ENCODE measurements around the gene HDHD5. TPM values are rescaled to one million over a fixed set of nuclear protein-coding genes. Genes with fewer than 3 reads are reported as not detected.

The HDHD5 gene
- total RNA-seq, 1 experiment from 2014 or later: 68.4 TPM

- H4K8ac ChIP-seq (replicated peaks; ENCODE audit: insufficient read length, low read depth, low read length): no peak overlapping the region
- H2AK5ac ChIP-seq (ENCODE audit: insufficient read length, low read length): no peak overlapping the region
- no peak overlapping the region for H3K4ac ChIP-seq (ENCODE audit: low read depth, low read length)
- peaks cover 0 to 8% of the 10 kb centered on the region in 2 experiments; a peak in 3 of 4 replicates for H3K4me1 Mint-ChIP-seq
- H3K27me3 Mint-ChIP-seq (ENCODE audit: low read depth): no peaks in the 10 kb centered on the region
- H3K9ac ChIP-seq (ENCODE audit: extremely low read depth, insufficient read length, low read length): no peak overlapping the region
- H3K4me2 ChIP-seq (ENCODE audit: insufficient read depth, insufficient read length, low read length): no peak overlapping the region
- H3K27me3 ChIP-seq (ENCODE audit: insufficient read depth, low read length): no peaks in the 10 kb centered on the region
- peaks cover 2 to 12% (median 6%) of the 10 kb centered on the region in 3 experiments; a peak in 4 of 7 replicates for H3K36me3 Mint-ChIP-seq (ENCODE audit: insufficient read depth in 1 of 3, low read depth in 3 of 3)
- no peak overlapping the region for H2BK12ac ChIP-seq (ENCODE audit: insufficient read length, low read depth, low read length)
- H2AFZ ChIP-seq (ENCODE audit: low read length): no peak overlapping the region
- no peaks in the 10 kb centered on the region for H3K79me2 ChIP-seq (ENCODE audit: insufficient read depth, low read length)
- H4K91ac ChIP-seq (ENCODE audit: insufficient read length, low read depth, low read length): no peak overlapping the region
- no peak overlapping the region for H3T11ph ChIP-seq (ENCODE audit: low read length)
- H3K23ac ChIP-seq (ENCODE audit: insufficient read length, low read depth, low read length): no peak overlapping the region
- H3K56ac ChIP-seq (ENCODE audit: insufficient read length, low read depth, low read length): no peak overlapping the region
- no peak overlapping the region for H2BK120ac ChIP-seq (ENCODE audit: low read depth, low read length, poor library complexity, severe bottlenecking)
- no peak overlapping the region for H3K27ac ChIP-seq (ENCODE audit: insufficient read length, low read depth, low read length)
- H4K5ac ChIP-seq (ENCODE audit: insufficient read length, low read depth, low read length): no peak overlapping the region
- no peaks in the 10 kb centered on the region; a peak in 1 of 5 replicates for H3K9me3 Mint-ChIP-seq
- no peaks in the 10 kb centered on the region for H3K23me2 ChIP-seq (ENCODE audit: insufficient read length, low read depth, low read length, poor library complexity, severe bottlenecking)
- no peak overlapping the region for H2BK15ac ChIP-seq (ENCODE audit: low read depth, low read length)
- H3K14ac ChIP-seq (ENCODE audit: insufficient read depth, low read length): no peak overlapping the region; the same call in 1 of the 2 replicates
- H3K9me3 ChIP-seq (ENCODE audit: control insufficient read depth, low read depth, low read length): no peaks in the 10 kb centered on the region
- no peak for DNase-seq
- no peak for TF ChIP-seq CTCF (conservative IDR thresholded peaks at IDR 0.05)
- no peak overlapping the region for H2BK20ac ChIP-seq (ENCODE audit: low read depth, low read length, poor library complexity, severe bottlenecking)
- no peaks in the 10 kb centered on the region for H4K20me1 ChIP-seq (ENCODE audit: control insufficient read depth, insufficient read depth, insufficient read length)
- H3K27ac Mint-ChIP-seq: no peak overlapping the region
- no peak overlapping the region for H2BK5ac ChIP-seq (ENCODE audit: insufficient read length, low read length)
- H3K79me1 ChIP-seq (ENCODE audit: insufficient read depth, low read depth, low read length, poor library complexity, severe bottlenecking): no peaks in the 10 kb centered on the region
- H3K4me1 ChIP-seq (ENCODE audit: insufficient read depth, low read length): no peaks in the 10 kb centered on the region
- no peak overlapping the region for H3K18ac ChIP-seq (ENCODE audit: insufficient read length, low read depth, low read length)
- H3K4me3 Mint-ChIP-seq: no peak overlapping the region
- WGBS (ENCODE audit: extremely low coverage, insufficient read length, low lambda C conversion rate): no CpG with 5 or more reads among the region's 6 CpGs
These were observed 51.6 kb downstream of the HDHD5 start for GRCh38 chr22:17107547-17107810.
